HL-60/S4 treated with retinoic acid at 250 ng/mL for 4 days and 3 days (cell line): ENCODE results near the gene A3GALT2.

Experiments used
- in situ Hi-C: fragments of 300-500 bp; cut with MboI; formaldehyde crosslinking; loops from 2 replicates; pipeline ENCODE4 v1.7.0; 2022; ENCODE audit warnings: low sequenced_read_pairs

Gene A3GALT2

GRCh38 chr1:33332881-33333280, 12.0 kb upstream of the A3GALT2 start:
- in situ Hi-C loops = no loop called here

- in situ Hi-C loops = no loop called here
Observed at GRCh38 chr1:33332357-33332789, 11.5 kb upstream of the A3GALT2 start.

GRCh38 chr1:33331444-33332356, 10.8 kb upstream of the A3GALT2 start:
- in situ Hi-C loops = no loop called here

- in situ Hi-C loops = no loop called here
Observed at GRCh38 chr1:33330906-33331305, 10.0 kb upstream of the A3GALT2 start.

- in situ Hi-C loops = no loop called here
Observed at GRCh38 chr1:33330361-33330890, 9.5 kb upstream of the A3GALT2 start.

GRCh38 chr1:33329600-33330305, 8.9 kb upstream of the A3GALT2 start:
- in situ Hi-C loops = no loop called here

GRCh38 chr1:33328817-33329216, 7.9 kb upstream of the A3GALT2 start:
- in situ Hi-C loops = no loop called here

GRCh38 chr1:33327587-33328325, 6.9 kb upstream of the A3GALT2 start:
- in situ Hi-C loops = no loop called here

- in situ Hi-C loops = no loop called here
Observed at GRCh38 chr1:33326785-33327184, 5.9 kb upstream of the A3GALT2 start.

- in situ Hi-C loops = no loop called here
Observed at GRCh38 chr1:33324677-33325575, 4.0 kb upstream of the A3GALT2 start.

- in situ Hi-C loops = no loop called here
Observed at GRCh38 chr1:33323663-33324477, 3.0 kb upstream of the A3GALT2 start.

- in situ Hi-C loops = no loop called here
Observed at GRCh38 chr1:33322870-33323585, 2.1 kb upstream of the A3GALT2 start.

- in situ Hi-C loops = no loop called here
Observed at GRCh38 chr1:33322109-33322508, 1.2 kb upstream of the A3GALT2 start.

GRCh38 chr1:33321178-33321577, 280 bp upstream of the A3GALT2 start:
- in situ Hi-C loops = no loop called here

GRCh38 chr1:33319949-33320618, 814 bp downstream of the A3GALT2 start:
- in situ Hi-C loops = no loop called here

- in situ Hi-C loops = no loop called here
Observed at GRCh38 chr1:33319186-33319948, 1.5 kb downstream of the A3GALT2 start.

- in situ Hi-C loops = no loop called here
Observed at GRCh38 chr1:33317946-33318345, 3.0 kb downstream of the A3GALT2 start.
